ENCODE results near the gene ITPR3. TPM values are rescaled to one million over a fixed set of nuclear protein-coding genes. Genes with fewer than 3 reads are reported as not detected.

The ITPR3 gene
- total and polyA plus RNA-seq, 2 of the 13 experiments (the other 11 are each of a cell fraction or from before 2014, with no cell fraction given): 3.8 to 21.4 TPM

GRCh38 chr6:33613146-33613794, 7.9 kb upstream of the ITPR3 start (continued):
- no peak for TF ChIP-seq CEBPZ (IDR thresholded peaks at IDR 0.05; ENCODE audit: low read length)
- peak; percentile 71 for TF ChIP-seq ZNF792 (CRISPR knock-in tag; IDR thresholded peaks at IDR 0.05)
- TF ChIP-seq, protein P1, sequence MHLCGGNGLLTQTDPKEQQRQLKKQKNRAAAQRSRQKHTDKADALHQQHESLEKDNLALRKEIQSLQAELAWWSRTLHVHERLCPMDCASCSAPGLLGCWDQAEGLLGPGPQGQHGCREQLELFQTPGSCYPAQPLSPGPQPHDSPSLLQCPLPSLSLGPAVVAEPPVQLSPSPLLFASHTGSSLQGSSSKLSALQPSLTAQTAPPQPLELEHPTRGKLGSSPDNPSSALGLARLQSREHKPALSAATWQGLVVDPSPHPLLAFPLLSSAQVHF (CRISPR knock-in tag; IDR thresholded peaks at IDR 0.05): no peak
- TF ChIP-seq BCL6 (CRISPR knock-in tag; IDR thresholded peaks at IDR 0.05): peak; percentile 58
- TF ChIP-seq HOXA3 (CRISPR knock-in tag; IDR thresholded peaks at IDR 0.05): no peak
- TF ChIP-seq ZNF75D (CRISPR knock-in tag; IDR thresholded peaks at IDR 0.05; ENCODE audit: borderline replicate concordance): no peak
- no peak for TF ChIP-seq KMT2A (CRISPR knock-in tag; IDR thresholded peaks at IDR 0.05)
- no peak for TF ChIP-seq PAF1 (CRISPR knock-in tag; IDR thresholded peaks at IDR 0.05)
- no peak for TF ChIP-seq ZNF567 (CRISPR knock-in tag; IDR thresholded peaks at IDR 0.05; ENCODE audit: borderline replicate concordance)
- peak; percentile 49; the same call in 1 of the 2 replicates for TF ChIP-seq YEATS2 (CRISPR knock-in tag; IDR thresholded peaks at IDR 0.05; ENCODE audit: borderline replicate concordance)
- peak; percentile 58; the same call in 1 of the 2 replicates for TF ChIP-seq ZBTB33 (CRISPR knock-in tag; IDR thresholded peaks at IDR 0.05)
- peak; percentile 84 for TF ChIP-seq PAXIP1 (CRISPR knock-in tag; conservative IDR thresholded peaks at IDR 0.05)
- TF ChIP-seq GFI1 (CRISPR knock-in tag; IDR thresholded peaks at IDR 0.05; ENCODE audit: borderline replicate concordance): peak; percentile 94

All from HepG2 (cell line).